ENCODE measurements around the gene RYR1.

The RYR1 gene

DNA sequence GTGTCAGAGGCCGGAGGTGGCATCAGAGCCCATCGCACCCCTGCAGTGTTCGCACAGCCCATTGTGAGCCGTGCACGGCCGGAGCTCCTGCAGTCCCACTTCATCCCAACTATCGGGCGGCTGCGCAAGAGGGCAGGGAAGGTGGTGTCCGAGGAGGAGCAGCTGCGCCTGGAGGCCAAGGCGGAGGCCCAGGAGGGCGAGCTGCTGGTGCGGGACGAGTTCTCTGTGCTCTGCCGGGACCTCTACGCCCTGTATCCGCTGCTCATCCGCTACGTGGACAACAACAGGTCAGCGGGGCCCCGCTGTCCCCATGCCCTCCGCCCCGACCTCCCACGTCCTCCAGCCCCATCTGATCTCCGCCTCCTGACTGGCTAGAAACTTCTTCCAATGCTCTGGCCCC is 85.7 kb downstream of the RYR1 start:
- DNase-seq, result no peak

DNA sequence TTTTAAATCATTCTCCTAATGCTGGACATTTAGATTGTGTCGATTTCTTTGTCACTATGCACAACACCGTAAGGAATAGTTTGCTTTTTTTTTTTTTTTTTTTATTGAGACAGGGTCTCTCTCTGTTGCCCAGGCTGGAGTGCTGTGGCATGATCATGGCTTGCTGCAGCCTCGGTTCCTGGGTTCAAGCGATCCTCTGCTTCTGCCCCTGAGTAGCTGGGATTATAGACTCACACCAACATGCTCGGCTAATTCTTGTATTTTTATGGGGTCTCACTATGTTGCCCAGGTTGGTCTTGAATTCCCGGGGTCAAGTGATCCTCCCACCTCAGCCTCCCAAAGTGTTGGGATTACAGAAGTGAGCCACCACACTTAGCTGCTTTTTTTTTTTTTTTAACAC is 86.5 kb downstream of the RYR1 start:
- DNase-seq, result no peak

DNA sequence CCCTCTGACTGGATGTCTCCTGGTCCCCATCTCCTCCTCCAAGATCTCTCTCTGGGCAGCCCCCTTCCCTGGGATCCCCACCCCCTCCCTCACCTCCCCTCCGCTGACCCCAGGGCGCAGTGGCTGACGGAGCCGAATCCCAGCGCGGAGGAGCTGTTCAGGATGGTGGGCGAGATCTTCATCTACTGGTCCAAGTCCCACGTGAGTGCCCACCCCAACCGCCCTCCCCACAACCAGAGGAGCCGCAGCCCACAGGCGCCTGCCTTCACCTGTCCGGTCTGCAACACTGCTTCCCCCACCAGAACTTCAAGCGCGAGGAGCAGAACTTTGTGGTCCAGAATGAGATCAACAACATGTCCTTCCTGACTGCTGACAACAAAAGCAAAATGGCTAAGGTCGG is 89.4 kb downstream of the RYR1 start:
- no peak for DNase-seq

DNA sequence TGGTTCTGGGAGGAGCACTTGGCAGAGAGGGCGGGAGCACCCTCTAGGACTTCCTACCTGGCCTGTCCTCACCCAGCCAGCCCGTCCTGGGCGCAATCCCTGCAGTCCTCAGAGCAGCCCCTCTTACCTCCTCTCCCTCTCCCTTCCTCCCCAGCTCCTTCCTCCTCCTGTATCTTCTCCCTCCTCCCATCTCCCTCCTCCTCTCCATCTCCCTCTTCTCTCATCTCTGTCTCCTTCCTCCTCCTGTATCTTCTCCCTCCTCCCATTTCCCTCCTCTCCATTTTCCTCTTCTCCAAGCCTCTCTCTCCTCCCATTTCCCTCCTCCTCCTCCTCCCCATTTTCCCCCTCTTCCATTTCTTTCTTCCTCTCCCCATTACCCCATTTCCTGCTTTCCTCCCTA is 89.8 kb downstream of the RYR1 start:
- no peak for DNase-seq

DNA sequence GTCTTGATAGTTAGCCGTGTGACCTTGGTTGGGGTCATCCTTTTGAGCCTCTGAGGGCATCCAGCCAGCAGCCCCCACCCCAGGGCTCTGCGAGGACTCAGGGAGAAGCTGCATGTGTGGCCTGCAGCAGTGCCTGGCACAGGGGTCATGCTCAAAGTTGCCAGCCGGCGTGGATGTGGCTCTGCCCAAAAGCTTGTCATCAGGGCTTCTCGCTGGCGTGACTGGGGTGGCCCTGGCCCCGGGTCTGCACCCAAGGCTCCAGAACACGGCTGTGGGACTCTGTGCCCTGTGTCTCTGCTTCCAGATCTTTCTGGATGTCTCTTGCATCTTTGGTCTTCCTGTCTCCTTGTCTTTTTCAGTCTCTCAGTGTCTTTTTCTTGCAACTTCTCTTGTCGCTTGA is 90.9 kb downstream of the RYR1 start:
- no peak for DNase-seq

DNA sequence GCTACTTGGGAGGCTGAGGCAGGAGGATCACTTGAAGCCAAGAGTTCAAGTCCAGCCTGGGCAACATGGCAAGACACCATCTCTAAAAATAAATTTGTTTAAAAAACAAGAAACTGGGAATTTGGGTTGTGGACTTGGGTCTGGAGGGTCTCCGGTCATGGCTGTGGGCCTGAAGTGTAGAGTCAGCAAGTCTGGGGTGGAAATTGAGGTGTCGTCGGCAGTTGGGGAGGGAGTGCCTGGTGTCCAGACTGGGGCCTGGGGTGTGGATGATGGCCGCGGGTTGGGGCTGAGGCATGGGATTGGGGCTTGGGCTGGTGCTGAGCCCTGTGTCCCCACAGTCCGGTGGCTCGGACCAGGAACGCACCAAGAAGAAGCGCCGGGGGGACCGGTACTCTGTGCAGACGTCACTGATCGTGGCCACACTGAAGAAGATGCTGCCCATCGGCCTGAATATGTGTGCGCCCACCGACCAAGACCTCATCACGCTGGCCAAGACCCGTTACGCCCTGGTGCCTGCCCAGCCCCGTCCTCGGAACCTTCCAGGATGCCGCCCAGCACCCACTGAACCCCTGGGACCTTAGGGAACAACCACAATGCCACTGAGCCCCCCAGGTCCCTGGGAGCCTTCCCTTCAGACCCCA is 91.6 kb downstream of the RYR1 start:
- DNase-seq, result no peak

DNA sequence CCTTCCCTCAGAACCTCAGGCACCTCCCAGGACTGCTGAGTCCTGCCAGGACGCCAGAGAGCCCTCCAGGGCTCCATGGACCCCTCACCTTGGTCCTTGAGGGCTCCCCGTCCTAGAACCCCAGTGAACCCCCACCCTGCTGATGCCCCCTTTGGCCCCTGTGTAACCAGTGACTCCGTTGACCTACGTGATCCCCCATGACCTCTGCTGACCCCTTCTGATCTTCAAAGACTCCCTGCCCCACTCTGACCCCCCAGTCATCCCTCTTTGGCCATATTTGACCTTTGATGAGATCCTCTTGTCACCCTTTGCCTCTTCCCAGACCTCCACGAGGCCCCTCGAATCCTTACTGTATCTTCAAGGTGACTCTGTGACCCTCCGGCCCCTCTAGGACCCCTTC is 92.9 kb downstream of the RYR1 start:
- DNase-seq, result no peak

DNA sequence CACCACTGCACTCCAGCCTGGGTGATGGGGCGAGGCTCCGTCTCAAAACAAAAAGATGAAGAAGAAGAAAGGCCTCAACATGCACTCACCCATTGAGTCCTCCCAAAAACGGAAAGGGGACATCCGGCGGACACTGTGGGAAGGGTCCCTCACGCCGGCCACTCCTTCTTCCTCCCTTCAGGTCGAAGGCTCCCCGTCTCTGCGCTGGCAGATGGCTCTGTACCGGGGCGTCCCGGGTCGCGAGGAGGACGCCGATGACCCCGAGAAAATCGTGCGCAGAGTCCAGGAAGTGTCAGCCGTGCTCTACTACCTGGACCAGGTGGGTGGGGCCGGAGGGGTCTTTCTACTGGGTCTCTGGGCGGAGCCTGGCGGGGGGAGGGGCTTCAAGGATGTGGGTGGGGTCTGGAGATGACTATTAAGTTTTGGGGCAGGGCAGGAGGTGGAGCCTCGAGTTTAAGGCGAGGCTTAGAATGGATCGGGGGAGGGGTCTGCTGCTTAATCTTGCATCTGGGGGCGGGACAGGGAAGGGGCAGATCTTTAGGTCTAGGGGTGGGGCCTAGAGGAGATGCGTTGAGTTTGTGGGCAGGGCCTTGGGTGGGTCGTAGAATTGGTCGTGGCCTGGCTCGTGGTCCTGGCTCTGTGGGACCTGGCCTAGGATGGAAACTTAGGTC is 94.1 kb downstream of the RYR1 start:
- peak; percentile 14 for DNase-seq

DNA sequence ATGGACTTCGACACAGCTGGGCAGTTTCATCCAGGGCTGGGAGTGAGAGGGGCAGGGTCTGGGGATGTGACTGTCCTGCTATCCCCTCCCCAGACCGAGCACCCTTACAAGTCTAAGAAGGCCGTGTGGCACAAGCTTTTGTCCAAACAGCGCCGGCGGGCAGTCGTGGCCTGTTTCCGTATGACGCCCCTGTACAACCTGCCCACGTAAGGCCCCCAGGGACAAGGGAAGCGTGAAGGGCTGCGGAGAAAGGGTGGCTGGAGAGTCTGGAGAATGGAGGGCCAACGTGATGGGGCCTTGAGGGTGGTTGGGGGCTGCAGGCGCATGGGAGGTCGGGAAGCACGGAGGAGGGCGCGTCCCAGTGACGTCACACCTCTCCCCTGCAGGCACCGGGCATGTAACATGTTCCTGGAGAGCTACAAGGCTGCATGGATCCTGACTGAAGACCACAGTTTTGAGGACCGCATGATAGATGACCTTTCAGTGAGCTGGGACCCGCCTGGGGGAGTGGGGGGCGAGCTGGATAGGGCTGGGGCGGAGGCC is 94.8 kb downstream of the RYR1 start:
- no peak for DNase-seq

DNA sequence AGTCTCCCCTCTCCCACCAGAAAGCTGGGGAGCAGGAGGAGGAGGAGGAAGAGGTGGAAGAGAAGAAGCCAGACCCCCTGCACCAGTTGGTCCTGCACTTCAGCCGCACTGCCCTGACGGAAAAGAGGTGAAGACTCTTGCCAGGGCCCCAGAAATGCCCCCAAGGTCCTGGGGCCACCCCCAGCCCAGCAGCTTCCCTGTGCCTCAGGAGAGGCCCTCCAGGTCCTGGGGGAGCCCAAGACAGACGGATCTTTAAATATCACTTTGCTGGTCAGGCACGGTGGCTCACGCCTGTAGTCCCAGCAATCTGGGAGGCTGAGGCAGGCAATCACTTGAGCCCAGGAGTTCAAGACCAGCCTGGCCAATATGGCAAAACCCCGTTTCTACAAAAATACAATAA is 95.4 kb downstream of the RYR1 start:
- DNase-seq, result no peak

DNA sequence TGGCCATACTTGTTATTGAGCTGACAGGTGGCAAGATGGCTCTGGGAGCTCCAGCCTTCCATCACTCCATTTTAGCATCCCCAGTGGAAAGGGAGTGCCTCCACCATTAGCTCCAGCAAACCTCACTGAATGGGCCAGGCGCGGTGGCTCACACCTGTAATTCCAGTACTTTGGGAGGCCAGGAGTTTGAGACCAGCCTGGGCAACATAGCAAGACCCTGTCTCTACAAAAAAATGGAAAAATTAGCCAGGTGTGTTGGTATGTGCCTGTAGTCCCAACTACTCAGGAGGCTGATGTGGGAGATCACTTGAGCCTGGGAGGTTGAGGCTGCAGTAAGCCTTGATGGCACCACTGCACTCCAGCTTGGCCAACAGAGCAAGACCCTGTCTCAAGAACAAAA is 98.0 kb downstream of the RYR1 start:
- DNase-seq, result no peak

DNA sequence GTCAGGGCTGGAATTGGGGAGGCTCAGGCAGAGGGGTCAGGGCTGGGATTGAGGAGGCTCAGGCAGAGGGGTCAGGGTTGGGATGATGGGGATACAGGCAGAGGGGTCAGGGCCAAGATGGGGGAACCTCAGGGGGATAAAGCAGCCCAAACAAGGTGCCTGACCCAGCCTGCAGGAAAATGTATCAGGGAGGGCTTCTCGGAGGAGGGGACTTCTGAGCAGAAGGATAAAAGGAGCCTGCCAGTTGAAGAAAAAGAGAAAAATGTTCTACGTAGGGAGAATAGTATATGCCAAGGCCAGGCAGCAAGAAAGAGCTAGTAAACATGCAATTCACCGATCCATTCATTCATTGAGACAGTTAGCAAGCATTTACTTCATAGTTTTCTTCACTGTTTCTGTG is 99.4 kb downstream of the RYR1 start:
- DNase-seq, result no peak

DNA sequence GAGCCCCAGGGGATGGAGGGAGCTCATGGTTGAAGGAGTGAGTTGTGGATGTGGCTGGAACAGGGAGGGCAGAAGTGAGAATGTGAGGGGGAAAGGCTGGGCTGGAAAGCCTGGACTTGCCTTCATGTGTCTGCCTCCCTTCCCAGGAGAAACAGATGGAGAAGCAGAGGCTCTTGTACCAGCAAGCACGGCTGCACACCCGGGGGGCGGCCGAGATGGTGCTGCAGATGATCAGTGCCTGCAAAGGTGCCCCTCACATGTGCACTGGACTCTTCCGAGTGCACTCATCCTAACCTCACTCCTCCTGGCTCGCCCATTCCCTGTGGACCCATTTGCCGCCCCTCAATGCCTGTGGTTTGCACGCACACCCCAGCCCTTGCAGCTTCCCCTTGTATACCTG is 101.1 kb downstream of the RYR1 start:
- DNase-seq, result no peak

DNA sequence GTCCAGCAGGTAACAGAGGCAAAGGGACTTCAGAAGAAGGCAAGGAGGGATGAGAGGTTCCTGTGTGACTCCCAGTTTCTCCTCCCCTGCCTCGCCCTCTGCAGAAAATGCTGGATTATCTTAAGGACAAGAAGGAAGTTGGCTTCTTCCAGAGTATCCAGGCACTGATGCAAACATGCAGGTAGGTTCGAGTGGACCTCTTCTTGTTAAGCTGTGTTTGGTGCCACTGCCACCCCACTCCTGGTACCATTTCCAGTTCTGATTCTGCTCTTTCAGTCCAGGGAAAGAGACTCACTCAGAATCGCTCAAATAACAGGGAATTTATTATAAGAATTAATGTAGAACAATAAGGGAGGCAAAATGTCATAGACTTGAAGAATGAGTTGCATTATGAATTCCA is 101.7 kb downstream of the RYR1 start:
- no peak for DNase-seq

DNA sequence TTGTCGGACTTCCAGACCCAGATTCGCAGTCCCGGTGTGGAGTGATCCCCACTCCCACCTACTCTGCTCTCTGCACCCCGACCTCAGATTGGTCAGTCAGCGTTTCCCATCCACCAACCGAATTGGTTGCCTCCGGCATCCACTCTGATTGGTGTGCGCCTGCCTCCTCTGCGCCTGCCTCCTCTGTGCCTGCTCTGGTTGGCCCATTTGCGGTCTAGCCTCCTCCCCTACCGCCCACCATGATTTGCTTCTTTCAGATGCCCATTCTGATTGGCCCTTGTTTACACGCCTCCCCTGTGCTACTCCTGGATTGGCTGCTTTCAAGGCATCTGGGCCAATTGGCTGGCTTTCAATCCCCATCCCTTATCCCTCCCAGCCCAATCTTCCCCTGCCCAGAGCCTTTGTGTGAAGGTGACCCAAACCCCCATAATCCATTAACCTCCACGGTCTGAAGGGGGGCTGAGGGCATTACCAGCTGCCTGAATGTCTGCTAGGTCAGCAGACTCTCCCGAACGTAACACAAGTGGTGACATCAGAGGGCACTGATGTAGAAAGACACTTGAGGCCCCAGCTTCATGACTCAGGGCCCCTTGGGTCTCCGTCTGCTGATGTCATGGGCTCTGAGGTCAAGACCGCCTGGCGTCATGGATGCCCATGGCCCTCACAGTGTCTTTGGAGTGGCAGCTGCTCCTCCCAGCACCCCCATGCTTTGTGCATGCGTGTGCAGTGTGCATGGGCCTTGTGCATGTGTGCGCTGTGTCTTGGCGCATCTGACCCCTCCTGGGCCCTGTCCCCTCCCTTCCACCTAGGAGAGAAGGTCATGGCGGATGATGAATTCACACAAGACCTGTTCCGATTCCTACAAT is 103.8 kb downstream of the RYR1 start:
- no peak for DNase-seq

DNA sequence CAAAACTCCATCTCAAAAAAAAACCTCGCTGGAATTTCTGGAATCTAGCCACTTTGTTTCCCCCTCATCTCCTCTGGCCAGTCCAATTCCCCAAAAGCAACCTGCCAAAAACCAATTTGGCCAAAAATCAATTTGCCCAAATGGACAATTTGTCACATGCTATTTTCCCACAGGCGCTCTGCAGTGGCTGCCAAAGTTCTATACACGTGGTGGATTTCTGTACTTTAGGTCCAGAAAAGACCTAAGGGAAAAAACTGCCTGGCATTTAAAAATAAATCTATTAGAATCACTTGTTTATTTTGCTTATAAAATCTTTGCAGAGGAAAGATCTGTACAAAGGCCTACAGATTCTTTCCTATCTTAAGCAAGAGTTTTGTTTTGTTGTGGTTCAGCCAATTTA is 104.9 kb downstream of the RYR1 start:
- DNase-seq, result no peak

DNA sequence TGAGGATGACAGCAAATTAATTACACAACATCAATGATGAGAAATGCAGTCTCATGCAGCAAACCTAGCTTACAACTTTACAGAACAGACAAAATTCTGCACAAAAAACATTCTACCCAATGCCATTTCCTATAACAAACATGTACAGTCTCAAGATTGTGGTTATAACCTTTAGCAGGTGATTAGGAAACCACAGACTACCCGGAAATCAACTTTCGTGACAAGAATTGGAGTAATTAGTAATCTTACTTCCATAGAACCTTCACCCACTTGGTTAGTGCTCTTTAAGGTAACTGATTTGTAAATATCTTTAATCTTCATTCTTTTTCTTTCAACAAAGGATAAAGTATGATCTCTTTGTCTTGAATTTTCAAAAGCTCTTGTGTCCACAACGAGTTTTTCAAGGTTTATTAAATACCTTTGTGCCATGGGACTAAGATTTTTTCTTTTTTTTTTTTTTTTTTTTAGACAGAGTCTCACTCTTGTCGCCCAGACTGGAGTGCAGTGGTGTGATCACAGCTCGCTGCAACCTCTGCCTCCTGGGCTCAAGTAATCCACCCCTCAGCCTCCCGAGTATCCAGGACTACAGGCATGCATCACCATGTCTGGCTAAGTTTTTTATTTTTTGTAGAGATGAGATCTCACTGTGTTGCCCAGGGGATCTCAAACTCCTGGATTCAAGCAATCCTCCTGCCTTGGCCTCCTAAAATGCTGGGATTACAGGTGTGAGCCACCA is 105.5 kb downstream of the RYR1 start:
- DNase-seq, result peak; percentile 94

DNA sequence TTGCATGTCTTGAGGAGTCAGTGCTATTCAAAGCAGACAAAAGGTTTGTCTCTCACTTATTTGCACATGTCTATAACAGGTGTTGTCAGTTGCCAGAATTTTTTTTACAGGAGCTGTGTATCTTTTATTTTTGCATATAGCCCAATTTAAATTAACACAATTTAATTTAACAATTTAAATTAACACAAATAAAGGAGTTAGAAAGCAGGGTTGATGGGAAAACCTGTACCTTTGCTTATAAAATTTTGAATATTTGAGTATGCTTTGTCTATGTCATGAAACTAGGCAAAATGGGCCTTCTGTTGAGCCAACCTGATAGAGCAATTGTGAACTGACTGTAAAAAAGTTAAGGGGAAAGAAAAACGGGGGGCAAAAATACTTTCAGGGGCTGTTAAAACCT is 106.3 kb downstream of the RYR1 start:
- no peak for DNase-seq

DNA sequence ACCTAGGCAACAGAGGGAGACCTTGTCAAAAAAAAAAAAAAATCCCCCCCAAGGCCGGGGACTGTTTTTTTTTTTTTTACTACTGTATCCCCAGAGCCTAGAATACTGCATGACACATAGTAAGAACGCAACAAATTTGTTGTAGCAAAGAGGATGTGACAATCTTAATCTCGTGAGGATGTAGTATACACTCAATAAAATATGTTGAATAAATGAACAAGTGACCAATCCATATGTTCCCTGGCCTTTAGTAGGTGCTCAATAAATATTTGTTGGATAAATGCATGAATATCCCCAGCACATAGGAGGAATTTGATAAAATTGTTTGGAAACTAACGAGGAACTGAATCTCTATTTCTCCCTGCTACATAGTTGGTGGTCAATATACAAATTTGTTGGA is 108.5 kb downstream of the RYR1 start:
- no peak for DNase-seq

DNA sequence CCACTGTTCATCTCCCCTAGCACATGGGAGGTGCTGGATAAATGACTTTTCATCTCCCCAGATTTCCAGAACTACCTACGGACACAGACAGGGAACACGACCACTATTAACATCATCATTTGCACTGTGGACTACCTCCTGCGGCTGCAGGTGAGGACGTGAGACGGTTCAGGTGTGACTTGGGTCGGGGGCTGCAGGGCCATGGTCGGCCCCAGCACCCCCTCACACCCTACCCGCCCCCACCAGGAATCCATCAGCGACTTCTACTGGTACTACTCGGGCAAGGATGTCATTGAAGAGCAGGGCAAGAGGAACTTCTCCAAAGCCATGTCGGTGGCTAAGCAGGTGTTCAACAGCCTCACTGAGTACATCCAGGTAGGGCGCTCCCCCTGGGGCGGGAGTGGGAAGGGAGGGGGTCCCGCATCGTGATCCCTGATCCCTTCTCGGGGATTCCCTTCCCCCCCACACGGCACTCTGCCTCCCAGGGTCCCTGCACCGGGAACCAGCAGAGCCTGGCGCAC is 109.9 kb downstream of the RYR1 start:
- no peak for DNase-seq

DNA sequence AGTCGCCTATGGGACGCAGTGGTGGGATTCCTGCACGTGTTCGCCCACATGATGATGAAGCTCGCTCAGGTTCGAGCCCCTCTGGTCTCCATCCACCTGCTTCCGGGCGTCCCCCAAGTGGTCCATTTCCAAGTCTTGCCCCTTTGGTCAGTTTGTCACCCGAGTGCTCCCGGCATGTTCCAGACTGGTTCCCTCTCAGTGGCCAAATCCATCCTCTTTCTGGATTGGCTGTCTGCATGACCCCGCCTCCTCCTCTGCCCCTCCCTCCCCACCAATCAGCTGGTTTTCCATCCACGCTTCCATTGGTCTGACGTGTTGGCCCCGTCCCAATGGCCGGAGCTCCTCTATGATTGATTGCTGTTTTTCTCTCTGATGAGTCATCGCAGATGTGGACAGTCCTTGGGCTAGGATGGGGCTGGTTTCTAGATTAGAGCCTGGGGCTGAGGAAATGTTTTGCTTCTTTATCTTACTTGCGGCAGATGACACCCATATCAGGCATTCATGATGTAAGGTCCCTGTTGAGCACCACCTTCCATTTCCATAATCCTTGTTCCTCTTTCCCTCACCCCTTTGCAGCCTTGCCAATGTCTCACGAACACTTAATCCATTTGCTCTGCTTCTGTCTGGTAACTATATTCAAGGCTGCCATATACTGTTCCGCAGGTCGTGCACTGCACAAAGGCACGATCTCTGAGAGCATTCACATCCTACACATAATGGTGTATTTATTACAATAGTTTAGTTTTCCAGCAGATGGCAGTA is 110.5 kb downstream of the RYR1 start:
- DNase-seq, result no peak
